GM12891 (cell line): Measurements from ENCODE around the gene LUC7L3.

Experiments used
- POLR2A ChIP-seq: IDR thresholded peaks from 2 replicates; pipeline ENCODE4 v1.6.1; 2011; ENCODE audit warnings: low read depth, low read length, control low read depth
- POLR2AphosphoS5 ChIP-seq: IDR thresholded peaks from 2 replicates; pipeline ENCODE4 v1.6.1; 2011; ENCODE audit warnings: low read depth, low read length, control low read depth
- TAF1 ChIP-seq: IDR thresholded peaks from 2 replicates; pipeline ENCODE4 v1.6.1; 2011; ENCODE audit warnings: low read depth, low read length, control low read depth

DNA sequence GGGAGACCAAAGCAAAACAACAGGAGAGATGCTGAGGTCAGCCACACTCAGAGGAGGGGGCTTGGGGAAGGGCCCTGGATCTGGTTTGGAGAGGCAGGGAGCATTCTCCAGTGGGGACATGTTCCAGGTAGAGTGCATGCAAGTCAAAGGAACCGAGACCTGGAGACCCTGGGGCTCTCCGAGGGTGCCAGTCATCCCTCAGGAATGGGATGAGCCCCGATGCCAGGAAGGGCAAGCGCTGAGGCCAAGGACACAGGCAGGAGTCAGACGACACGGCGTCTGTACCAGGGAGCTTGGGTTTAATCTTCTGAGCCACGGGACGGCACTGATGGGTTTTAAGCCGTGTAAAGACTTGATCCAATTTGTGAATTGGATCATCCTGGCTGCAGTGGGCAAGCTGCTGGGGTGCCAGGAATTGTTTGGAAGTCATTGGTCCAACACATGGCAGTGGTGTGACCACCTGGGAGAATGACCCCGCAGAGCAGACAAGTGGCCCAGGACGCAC lies 80.8 kb downstream of the LUC7L3 start:
- TF ChIP-seq POLR2A (no peak), TAF1 (no peak), POLR2AphosphoS5 (no peak)
